GM12878 (cell line): ENCODE measurements around the gene MCF2L2. TPM values are rescaled to one million over a fixed set of nuclear protein-coding genes. Genes with fewer than 3 reads are reported as not detected.

Experiments
- ATAC-seq: fragments of 200-7000 bp; cut with Tn5 transposase; 3 replicates; pipeline ENCODE4 v1.9.1; 2020; ENCODE audit warnings: mild to moderate bottlenecking, moderate library complexity
- BruUV-seq: library from RNA; stranded (reverse); fragments of 400-500 nt; replicated peaks from 2 replicates; lab custom pipeline; 2021; lab: Mats Ljungman, UMichigan
- CTCF ChIA-PET: fragments of 300-600 bp; sonication (Branson Sonifier 250); formaldehyde crosslinking; extraction: SDS; loops from one replicate; lab custom pipeline; 2021; ENCODE audit warnings: inconsistent platforms; lab: Yijun Ruan, JAX
- POLR2A ChIA-PET: fragments of 350-600 bp; formaldehyde crosslinking; extraction: SDS; loops from one replicate; lab custom pipeline; 2021; ENCODE audit warnings: inconsistent platforms; lab: Charles Lee
- RAD21 ChIA-PET: fragments of 300-600 bp; sonication (Branson Sonifier 250); formaldehyde crosslinking; loops from one replicate; lab custom pipeline; 2023; ENCODE audit warnings: antibody characterized with exemption; ENCODE audit not compliant: unreplicated experiment; lab: Charles Lee
- SMC1A ChIA-PET: fragments of 300-600 bp; sonication (Branson Sonifier 250); formaldehyde crosslinking; loops from one replicate; lab custom pipeline; 2023; ENCODE audit not compliant: unreplicated experiment, uncharacterized antibody; lab: Charles Lee
- DNase-seq: peaks from one replicate; pipeline ENCODE4 v3.0.0-alpha.2; 2011; ENCODE audit warnings: low read depth, low spot score
- FAIRE-seq: peaks from 3 replicates; lab custom pipeline; 2011; peaks lifted over from hg19 to GRCh38; lab: Jason Lieb, UNC
- H2AFZ ChIP-seq: 2 replicates; pipeline ENCODE4 v1.6.0; 2011; ENCODE audit warnings: low read depth, low read length, control low read depth; ENCODE audit not compliant: control insufficient read depth
- H3K27ac ChIP-seq: 2 replicates; pipeline ENCODE4 v1.5.1; 2011; ENCODE audit warnings: control low read depth; ENCODE audit not compliant: control insufficient read depth, insufficient read depth
- H3K27me3 ChIP-seq, 2 experiments: replicated peaks in 1 of 2; 2 replicates each; pipeline versions ENCODE4 v1.6.0 to v1.6.1; 2011; ENCODE audit warnings: low read length in 1 of 2; ENCODE audit not compliant: control insufficient read depth in 2 of 2, insufficient read depth in 2 of 2
- H3K36me3 ChIP-seq, 2 experiments: 2 replicates each; pipeline ENCODE4 v1.5.1; 2011; ENCODE audit warnings: low read length in 1 of 2; ENCODE audit not compliant: control insufficient read depth in 2 of 2, insufficient read depth in 2 of 2
- H3K4me1 ChIP-seq: 2 replicates; pipeline ENCODE4 v1.6.1; 2011; ENCODE audit warnings: mild to moderate bottlenecking, low read length, moderate library complexity, mixed read lengths; ENCODE audit not compliant: control insufficient read depth, insufficient read depth
- H3K4me2 ChIP-seq: 2 replicates; pipeline ENCODE4 v1.6.0; 2011; ENCODE audit warnings: control low read depth; ENCODE audit not compliant: control insufficient read depth, insufficient read depth
- H3K4me3 ChIP-seq: fragments of 200-600 bp; sonication (generic); 2 replicates; pipeline ENCODE4 v1.5.1; 2016
- H3K79me2 ChIP-seq: 2 replicates; pipeline ENCODE4 v1.6.0; 2011; ENCODE audit warnings: low read length; ENCODE audit not compliant: control insufficient read depth, insufficient read depth
- H3K9ac ChIP-seq: 2 replicates; pipeline ENCODE4 v1.8.0; 2011; ENCODE audit warnings: low read length, control low read depth, mixed read lengths; ENCODE audit not compliant: control insufficient read depth, insufficient read depth
- H3K9me3 ChIP-seq: replicated peaks from 3 replicates; pipeline ENCODE4 v1.5.1; 2011; ENCODE audit warnings: mild to moderate bottlenecking, low read length; ENCODE audit not compliant: control insufficient read depth, insufficient read depth
- H4K20me1 ChIP-seq: 2 replicates; pipeline ENCODE4 v1.6.0; 2011; ENCODE audit not compliant: control insufficient read depth, insufficient read depth
- CBFB ChIP-seq: IDR thresholded peaks from 2 replicates; pipeline ENCODE4 v1.6.1; 2016; ENCODE audit warnings: antibody characterized with exemption, low read depth
- CBX5 ChIP-seq: sonication (generic); IDR thresholded peaks from 2 replicates; pipeline ENCODE4 v1.6.1; 2016; ENCODE audit warnings: low read depth, moderate library complexity, mild to moderate bottlenecking, inconsistent platforms
- NFXL1 ChIP-seq: fragments of 450-650 bp; IDR thresholded peaks from 2 replicates; pipeline ENCODE4 v1.6.1; 2017; ENCODE audit warnings: antibody characterized with exemption, mild to moderate bottlenecking, borderline replicate concordance
- RAD21 ChIP-seq: IDR thresholded peaks from 2 replicates; pipeline ENCODE4 v1.6.1; 2011; ENCODE audit warnings: mild to moderate bottlenecking, low read depth, low read length, moderate library complexity; ENCODE audit not compliant: insufficient read depth
- SMARCA5 ChIP-seq: fragments of 450-650 bp; IDR thresholded peaks from 2 replicates; pipeline ENCODE4 v1.6.1; 2017; ENCODE audit warnings: mild to moderate bottlenecking
- SREBF1 ChIP-seq: IDR thresholded peaks from 2 replicates; pipeline ENCODE4 v1.6.1; 2012; ENCODE audit warnings: mild to moderate bottlenecking, low read length
- TAF1 ChIP-seq: IDR thresholded peaks from 2 replicates; pipeline ENCODE4 v1.6.1; 2011; ENCODE audit warnings: mild to moderate bottlenecking, low read depth, low read length, borderline replicate concordance
- ZNF217 ChIP-seq: fragments of 450-650 bp; IDR thresholded peaks from 2 replicates; pipeline ENCODE4 v1.6.1; 2017; ENCODE audit warnings: antibody characterized with exemption, mild to moderate bottlenecking
- WGBS: methylation state at CpG from one replicate; pipeline ENCODE4 v1.1.6; 2016; ENCODE audit warnings: low lambda C conversion rate; ENCODE audit not compliant: insufficient replicate concordance, insufficient coverage; ENCODE audit errors: missing lambda C conversion rate; 5-methylcytosine and 5-hydroxymethylcytosine counted together
- in situ Hi-C: fragments of 300-500 bp; cut with MboI; formaldehyde crosslinking; loops from 9 replicates; pipeline ENCODE4 v1.14.3; 2018; ENCODE audit warnings: mixed read lengths
- intact Hi-C: fragments of 100-400 bp; cut with micrococcal nuclease; formaldehyde crosslinking; loops from one replicate; pipeline ENCODE4 v1.14.2; 2022; ENCODE audit not compliant: unreplicated experiment
- polyA plus RNA-seq, 11 experiments: library from polyadenylated mRNA; depleted of rRNA in 4 of 11; unstranded in 6 of 11; stranded (reverse) in 5 of 11; fragments of >200 nt; fragmentation: Nextera tagmentation in 4 of 11; fragmentation: Illumina TruSeq in 1 of 11; extraction: Ambion mirVana in 4 of 11; extraction: Trizol in 1 of 11; gene quantifications; 1 replicate in 1 of 11; 2 replicates in 10 of 11; pipeline versions ENCODE4 v1.2.1 to v1.2.3, GENCODE V29; 2011 to 2016; ENCODE audit warnings: inconsistent platforms in 2 of 11, missing spikeins in 2 of 11, low read depth in 1 of 11
- total RNA-seq, 4 experiments: library from RNA; depleted of rRNA in 3 of 4; stranded (reverse); fragments of >200 nt in 3 of 4; fragmentation: Illumina TruSeq in 1 of 4; extraction: Trizol in 1 of 4; gene quantifications; 2 replicates each; pipeline versions ENCODE4 v1.2.1 to v1.2.3, GENCODE V29; 2013 to 2021
- TF ChIP-seq, protein P1 (sequence below): fragments of 450-650 bp; IDR thresholded peaks from 2 replicates; pipeline ENCODE4 v1.6.1; 2017; ENCODE audit warnings: mild to moderate bottlenecking, moderate library complexity
- TF ChIP-seq, protein P2 (sequence below): IDR thresholded peaks from 2 replicates; pipeline ENCODE4 v1.6.1; 2011; ENCODE audit warnings: mild to moderate bottlenecking, low read depth, low read length, moderate library complexity; ENCODE audit not compliant: insufficient replicate concordance
- TF ChIP-seq, protein P3 (sequence below): fragments of 450-650 bp; formaldehyde crosslinking; IDR thresholded peaks from 2 replicates; pipeline ENCODE4 v1.4.0; 2022; ENCODE audit warnings: mild to moderate bottlenecking, moderate library complexity
- TF ChIP-seq, protein P4 (sequence below): fragments of 450-650 bp; IDR thresholded peaks from 2 replicates; pipeline ENCODE4 v1.6.1; 2017; ENCODE audit warnings: mild to moderate bottlenecking, moderate library complexity

Gene MCF2L2
- total and polyA plus RNA-seq, 10 of the 15 experiments (the other 5 are each of a cell fraction or from before 2014, with no cell fraction given): 0.37 to 2.8 (median 1.4) TPM

DNA sequence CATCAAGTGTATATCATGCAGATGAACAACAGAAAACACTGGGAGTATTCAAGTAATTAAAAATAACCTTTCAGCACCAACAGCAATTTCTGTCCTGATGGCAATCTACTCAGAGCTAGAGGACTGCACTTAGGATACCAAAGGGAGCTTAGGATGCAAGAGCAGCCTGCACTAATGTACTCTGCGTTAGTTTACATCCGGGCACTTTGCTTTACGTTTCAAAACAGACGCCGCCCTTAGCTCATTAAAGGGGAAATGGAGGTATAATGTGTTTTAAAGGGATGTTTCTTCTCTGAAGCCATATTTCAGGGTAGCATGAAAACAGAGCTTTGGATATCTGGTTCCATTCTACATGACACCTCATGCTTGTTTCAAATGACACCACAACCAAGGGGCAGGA lies 189.4 kb downstream of the MCF2L2 start:
- POLR2A ChIA-PET: no interaction called here
- FAIRE-seq: no peak
- 92% methylated on average over 5 of the region's 5 CpGs for whole genome bisulfite sequencing
- no peak for DNase-seq
- no peak overlapping the region for H3K27ac ChIP-seq
- no TSS peak for BruUV-seq
- H3K9me3 ChIP-seq: peaks cover 6% of the 10 kb centered on the region; the same call in 2 of the 3 replicates
- CTCF ChIA-PET: no interaction called here
- H3K4me2 ChIP-seq: no peak overlapping the region
- no peaks in the 10 kb centered on the region for H4K20me1 ChIP-seq
- H3K4me1 ChIP-seq: no peaks in the 10 kb centered on the region
- SMC1A ChIA-PET: interaction anchor here (1.0 kb wide), 1 partner anchor 18 kb away, joined by 3 read pairs; no protein-coding TSS in a partner anchor
- ATAC-seq: no peak
- H3K9ac ChIP-seq: no peak overlapping the region
- H3K79me2 ChIP-seq: no peaks in the 10 kb centered on the region
- H3K36me3 ChIP-seq: no peaks in the 10 kb centered on the region
- H3K4me3 ChIP-seq: no peak overlapping the region
- no peak overlapping the region for H2AFZ ChIP-seq
- in situ Hi-C loops: no loop called here
- H3K27me3 ChIP-seq: no peaks in the 10 kb centered on the region; a peak in 1 of 4 replicates
- RAD21 ChIA-PET: interaction anchor here (1.8 kb wide), 1 partner anchor 54 kb away, joined by 4 read pairs; no protein-coding TSS in a partner anchor
- intact Hi-C loops: no loop called here
- TF ChIP-seq CBFB (no peak), CBX5 (no peak), TAF1 (no peak), ZNF217 (no peak), RAD21 (no peak), SREBF1 (no peak), SMARCA5 (no peak), NFXL1 (no peak)
- TF ChIP-seq, protein P1, sequence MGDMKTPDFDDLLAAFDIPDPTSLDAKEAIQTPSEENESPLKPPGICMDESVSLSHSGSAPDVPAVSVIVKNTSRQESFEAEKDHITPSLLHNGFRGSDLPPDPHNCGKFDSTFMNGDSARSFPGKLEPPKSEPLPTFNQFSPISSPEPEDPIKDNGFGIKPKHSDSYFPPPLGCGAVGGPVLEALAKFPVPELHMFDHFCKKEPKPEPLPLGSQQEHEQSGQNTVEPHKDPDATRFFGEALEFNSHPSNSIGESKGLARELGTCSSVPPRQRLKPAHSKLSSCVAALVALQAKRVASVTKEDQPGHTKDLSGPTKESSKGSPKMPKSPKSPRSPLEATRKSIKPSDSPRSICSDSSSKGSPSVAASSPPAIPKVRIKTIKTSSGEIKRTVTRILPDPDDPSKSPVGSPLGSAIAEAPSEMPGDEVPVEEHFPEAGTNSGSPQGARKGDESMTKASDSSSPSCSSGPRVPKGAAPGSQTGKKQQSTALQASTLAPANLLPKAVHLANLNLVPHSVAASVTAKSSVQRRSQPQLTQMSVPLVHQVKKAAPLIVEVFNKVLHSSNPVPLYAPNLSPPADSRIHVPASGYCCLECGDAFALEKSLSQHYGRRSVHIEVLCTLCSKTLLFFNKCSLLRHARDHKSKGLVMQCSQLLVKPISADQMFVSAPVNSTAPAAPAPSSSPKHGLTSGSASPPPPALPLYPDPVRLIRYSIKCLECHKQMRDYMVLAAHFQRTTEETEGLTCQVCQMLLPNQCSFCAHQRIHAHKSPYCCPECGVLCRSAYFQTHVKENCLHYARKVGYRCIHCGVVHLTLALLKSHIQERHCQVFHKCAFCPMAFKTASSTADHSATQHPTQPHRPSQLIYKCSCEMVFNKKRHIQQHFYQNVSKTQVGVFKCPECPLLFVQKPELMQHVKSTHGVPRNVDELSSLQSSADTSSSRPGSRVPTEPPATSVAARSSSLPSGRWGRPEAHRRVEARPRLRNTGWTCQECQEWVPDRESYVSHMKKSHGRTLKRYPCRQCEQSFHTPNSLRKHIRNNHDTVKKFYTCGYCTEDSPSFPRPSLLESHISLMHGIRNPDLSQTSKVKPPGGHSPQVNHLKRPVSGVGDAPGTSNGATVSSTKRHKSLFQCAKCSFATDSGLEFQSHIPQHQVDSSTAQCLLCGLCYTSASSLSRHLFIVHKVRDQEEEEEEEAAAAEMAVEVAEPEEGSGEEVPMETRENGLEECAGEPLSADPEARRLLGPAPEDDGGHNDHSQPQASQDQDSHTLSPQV: no peak
- TF ChIP-seq, protein P2, sequence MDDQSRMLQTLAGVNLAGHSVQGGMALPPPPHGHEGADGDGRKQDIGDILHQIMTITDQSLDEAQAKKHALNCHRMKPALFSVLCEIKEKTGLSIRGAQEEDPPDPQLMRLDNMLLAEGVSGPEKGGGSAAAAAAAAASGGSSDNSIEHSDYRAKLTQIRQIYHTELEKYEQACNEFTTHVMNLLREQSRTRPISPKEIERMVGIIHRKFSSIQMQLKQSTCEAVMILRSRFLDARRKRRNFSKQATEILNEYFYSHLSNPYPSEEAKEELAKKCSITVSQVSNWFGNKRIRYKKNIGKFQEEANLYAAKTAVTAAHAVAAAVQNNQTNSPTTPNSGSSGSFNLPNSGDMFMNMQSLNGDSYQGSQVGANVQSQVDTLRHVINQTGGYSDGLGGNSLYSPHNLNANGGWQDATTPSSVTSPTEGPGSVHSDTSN: no peak
- TF ChIP-seq, protein P3, sequence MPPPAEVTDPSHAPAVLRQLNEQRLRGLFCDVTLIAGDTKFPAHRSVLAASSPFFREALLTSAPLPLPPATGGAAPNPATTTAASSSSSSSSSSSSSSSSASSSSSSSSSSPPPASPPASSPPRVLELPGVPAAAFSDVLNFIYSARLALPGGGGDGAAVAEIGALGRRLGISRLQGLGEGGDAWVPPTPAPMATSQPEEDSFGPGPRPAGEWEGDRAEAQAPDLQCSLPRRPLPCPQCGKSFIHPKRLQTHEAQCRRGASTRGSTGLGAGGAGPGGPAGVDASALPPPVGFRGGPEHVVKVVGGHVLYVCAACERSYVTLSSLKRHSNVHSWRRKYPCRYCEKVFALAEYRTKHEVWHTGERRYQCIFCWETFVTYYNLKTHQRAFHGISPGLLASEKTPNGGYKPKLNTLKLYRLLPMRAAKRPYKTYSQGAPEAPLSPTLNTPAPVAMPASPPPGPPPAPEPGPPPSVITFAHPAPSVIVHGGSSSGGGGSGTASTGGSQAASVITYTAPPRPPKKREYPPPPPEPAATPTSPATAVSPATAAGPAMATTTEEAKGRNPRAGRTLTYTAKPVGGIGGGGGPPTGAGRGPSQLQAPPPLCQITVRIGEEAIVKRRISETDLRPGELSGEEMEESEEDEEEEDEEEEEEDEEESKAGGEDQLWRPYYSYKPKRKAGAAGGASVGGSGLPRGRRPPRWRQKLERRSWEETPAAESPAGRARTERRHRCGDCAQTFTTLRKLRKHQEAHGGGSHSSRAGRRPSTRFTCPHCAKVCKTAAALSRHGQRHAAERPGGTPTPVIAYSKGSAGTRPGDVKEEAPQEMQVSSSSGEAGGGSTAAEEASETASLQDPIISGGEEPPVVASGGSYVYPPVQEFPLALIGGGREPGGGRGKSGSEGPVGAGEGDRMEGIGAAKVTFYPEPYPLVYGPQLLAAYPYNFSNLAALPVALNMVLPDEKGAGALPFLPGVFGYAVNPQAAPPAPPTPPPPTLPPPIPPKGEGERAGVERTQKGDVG (CRISPR knock-in tag): no peak
- TF ChIP-seq, protein P4, sequence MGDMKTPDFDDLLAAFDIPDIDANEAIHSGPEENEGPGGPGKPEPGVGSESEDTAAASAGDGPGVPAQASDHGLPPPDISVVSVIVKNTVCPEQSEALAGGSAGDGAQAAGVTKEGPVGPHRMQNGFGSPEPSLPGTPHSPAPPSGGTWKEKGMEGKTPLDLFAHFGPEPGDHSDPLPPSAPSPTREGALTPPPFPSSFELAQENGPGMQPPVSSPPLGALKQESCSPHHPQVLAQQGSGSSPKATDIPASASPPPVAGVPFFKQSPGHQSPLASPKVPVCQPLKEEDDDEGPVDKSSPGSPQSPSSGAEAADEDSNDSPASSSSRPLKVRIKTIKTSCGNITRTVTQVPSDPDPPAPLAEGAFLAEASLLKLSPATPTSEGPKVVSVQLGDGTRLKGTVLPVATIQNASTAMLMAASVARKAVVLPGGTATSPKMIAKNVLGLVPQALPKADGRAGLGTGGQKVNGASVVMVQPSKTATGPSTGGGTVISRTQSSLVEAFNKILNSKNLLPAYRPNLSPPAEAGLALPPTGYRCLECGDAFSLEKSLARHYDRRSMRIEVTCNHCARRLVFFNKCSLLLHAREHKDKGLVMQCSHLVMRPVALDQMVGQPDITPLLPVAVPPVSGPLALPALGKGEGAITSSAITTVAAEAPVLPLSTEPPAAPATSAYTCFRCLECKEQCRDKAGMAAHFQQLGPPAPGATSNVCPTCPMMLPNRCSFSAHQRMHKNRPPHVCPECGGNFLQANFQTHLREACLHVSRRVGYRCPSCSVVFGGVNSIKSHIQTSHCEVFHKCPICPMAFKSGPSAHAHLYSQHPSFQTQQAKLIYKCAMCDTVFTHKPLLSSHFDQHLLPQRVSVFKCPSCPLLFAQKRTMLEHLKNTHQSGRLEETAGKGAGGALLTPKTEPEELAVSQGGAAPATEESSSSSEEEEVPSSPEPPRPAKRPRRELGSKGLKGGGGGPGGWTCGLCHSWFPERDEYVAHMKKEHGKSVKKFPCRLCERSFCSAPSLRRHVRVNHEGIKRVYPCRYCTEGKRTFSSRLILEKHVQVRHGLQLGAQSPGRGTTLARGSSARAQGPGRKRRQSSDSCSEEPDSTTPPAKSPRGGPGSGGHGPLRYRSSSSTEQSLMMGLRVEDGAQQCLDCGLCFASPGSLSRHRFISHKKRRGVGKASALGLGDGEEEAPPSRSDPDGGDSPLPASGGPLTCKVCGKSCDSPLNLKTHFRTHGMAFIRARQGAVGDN: no peak
